ENCODE results near the gene SERPINA3.

The SERPINA3 gene

DNA sequence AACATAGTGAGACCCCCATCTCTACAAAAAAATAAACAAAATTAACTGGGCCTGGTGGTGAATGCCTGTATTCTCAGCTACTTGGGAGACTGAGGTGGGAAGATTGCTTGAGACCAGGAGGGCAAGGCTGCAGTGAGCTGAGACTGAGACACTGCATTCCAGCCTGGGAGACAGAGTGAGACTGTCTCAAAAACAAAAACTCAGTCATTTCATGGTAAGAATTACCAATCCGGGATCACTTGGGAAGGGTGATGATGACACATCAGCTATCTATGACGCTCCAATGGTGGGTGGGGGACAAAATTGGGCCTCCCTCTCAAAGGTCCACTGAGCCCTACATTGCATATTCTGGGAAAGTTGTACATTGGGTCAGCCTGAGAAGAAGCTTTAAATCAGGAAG lies 47.7 kb downstream of the SERPINA3 start:
- H3K36me3 ChIP-seq (ENCODE audit: control insufficient read depth, low read length), result no peaks in the 10 kb centered on the region
- H3K9me3 ChIP-seq (ENCODE audit: control insufficient read depth, insufficient read depth, low read length), result no peaks in the 10 kb centered on the region
- no peaks in the 10 kb centered on the region for H4K20me1 ChIP-seq (ENCODE audit: control insufficient read depth, insufficient read depth, low read depth, low read length)
- TF ChIP-seq, protein P1, sequence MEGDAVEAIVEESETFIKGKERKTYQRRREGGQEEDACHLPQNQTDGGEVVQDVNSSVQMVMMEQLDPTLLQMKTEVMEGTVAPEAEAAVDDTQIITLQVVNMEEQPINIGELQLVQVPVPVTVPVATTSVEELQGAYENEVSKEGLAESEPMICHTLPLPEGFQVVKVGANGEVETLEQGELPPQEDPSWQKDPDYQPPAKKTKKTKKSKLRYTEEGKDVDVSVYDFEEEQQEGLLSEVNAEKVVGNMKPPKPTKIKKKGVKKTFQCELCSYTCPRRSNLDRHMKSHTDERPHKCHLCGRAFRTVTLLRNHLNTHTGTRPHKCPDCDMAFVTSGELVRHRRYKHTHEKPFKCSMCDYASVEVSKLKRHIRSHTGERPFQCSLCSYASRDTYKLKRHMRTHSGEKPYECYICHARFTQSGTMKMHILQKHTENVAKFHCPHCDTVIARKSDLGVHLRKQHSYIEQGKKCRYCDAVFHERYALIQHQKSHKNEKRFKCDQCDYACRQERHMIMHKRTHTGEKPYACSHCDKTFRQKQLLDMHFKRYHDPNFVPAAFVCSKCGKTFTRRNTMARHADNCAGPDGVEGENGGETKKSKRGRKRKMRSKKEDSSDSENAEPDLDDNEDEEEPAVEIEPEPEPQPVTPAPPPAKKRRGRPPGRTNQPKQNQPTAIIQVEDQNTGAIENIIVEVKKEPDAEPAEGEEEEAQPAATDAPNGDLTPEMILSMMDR (IDR thresholded peaks at IDR 0.05; ENCODE audit: low read depth, low read length, poor library complexity, severe bottlenecking), result no peak
- no peak for TF ChIP-seq EZH2phosphoT487 (IDR thresholded peaks at IDR 0.05; ENCODE audit: borderline replicate concordance, low read length)
- peaks cover 16% of the 10 kb centered on the region for H3K27me3 ChIP-seq (ENCODE audit: control insufficient read depth, low read length)
- no peaks in the 10 kb centered on the region for H3F3A ChIP-seq (ENCODE audit: control insufficient read depth, insufficient read depth)
- no peaks in the 10 kb centered on the region for H3K4me1 ChIP-seq (ENCODE audit: control insufficient read depth, low read length)
- H3K4me2 ChIP-seq (ENCODE audit: low read length), result no peak overlapping the region
- no peak overlapping the region for H3K4me3 ChIP-seq (ENCODE audit: low read length)
- no peaks in the 10 kb centered on the region for H3K79me2 ChIP-seq (ENCODE audit: control insufficient read depth, low read length)
- no peaks in the 10 kb centered on the region for H3K9me2 ChIP-seq (replicated peaks; ENCODE audit: control insufficient read depth, low read length)
- H3K27ac ChIP-seq (ENCODE audit: low read depth, low read length), result no peak overlapping the region

DNA sequence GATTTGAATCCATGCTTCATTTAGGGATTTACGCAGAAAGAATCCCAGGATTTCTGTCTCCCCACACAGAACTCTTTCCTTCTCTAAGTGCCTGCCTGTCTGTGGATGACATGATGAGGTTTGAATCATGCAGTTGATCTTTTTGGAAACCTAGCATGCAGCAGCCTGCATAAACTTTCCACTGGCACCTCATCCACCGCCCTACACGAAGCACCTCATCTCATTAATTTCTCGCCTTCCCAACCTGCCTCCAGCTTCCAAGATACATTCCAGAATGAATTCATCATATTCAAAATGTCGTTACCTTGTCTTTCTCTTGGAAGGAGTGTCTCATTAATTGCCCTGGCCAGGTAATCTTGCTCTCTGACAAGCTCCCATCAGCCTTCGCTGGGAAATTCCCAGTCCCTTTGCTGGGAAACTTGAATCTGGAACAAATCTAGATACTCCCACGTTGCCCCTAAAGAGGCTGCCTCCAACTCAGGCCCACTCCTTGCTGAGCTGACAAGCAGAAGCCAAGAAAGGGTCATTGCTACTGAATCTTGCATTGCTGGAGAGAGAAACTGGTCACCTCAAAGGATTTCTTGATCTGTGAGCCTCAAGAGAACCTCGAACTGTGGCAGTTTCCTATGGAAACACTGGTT lies 48.2 kb downstream of the SERPINA3 start:
- Histone ChIP-seq H3K4me2 (ENCODE audit: low read length) (no peak overlapping the region), H3K4me3 (ENCODE audit: low read length) (no peak overlapping the region), H3K9me3 (ENCODE audit: control insufficient read depth, insufficient read depth, low read length) (no peaks in the 10 kb centered on the region), H3F3A (ENCODE audit: control insufficient read depth, insufficient read depth) (no peaks in the 10 kb centered on the region), H3K79me2 (ENCODE audit: control insufficient read depth, low read length) (no peaks in the 10 kb centered on the region), H3K9me2 (replicated peaks; ENCODE audit: control insufficient read depth, low read length) (no peaks in the 10 kb centered on the region), H4K20me1 (ENCODE audit: control insufficient read depth, insufficient read depth, low read depth, low read length) (no peaks in the 10 kb centered on the region), H3K27ac (ENCODE audit: low read depth, low read length) (no peak overlapping the region), H3K36me3 (ENCODE audit: control insufficient read depth, low read length) (no peaks in the 10 kb centered on the region), H3K4me1 (ENCODE audit: control insufficient read depth, low read length) (no peaks in the 10 kb centered on the region), H3K27me3 (ENCODE audit: control insufficient read depth, low read length) (peaks cover 19% of the 10 kb centered on the region)
- TF ChIP-seq EZH2phosphoT487 (IDR thresholded peaks at IDR 0.05; ENCODE audit: borderline replicate concordance, low read length), result no peak
- TF ChIP-seq, protein P1 (IDR thresholded peaks at IDR 0.05; ENCODE audit: low read depth, low read length, poor library complexity, severe bottlenecking), result no peak

DNA sequence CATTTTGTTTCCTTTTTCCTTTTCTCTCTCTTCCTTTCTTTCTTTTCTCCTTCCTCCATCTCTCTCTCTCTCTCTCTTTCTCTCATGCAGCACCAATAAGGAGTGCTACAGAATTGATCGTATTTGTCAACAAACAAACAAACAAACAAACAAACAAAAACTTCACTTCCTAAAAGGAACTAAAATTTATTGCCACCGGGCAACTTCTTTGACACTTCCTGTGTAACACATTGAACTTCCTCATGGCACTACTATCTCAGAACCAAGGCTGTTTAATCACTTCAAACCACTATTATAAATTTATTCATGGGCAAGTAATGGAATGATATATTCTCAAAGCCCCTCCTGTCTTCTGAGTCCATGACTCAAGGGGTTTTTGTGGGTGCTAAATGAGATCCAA lies 51.3 kb downstream of the SERPINA3 start:
- peaks cover 23% of the 10 kb centered on the region for H3K27me3 ChIP-seq (ENCODE audit: control insufficient read depth, low read length)
- no peak overlapping the region for H3K4me3 ChIP-seq (ENCODE audit: low read length)
- H3K79me2 ChIP-seq (ENCODE audit: control insufficient read depth, low read length), result no peaks in the 10 kb centered on the region
- H3K36me3 ChIP-seq (ENCODE audit: control insufficient read depth, low read length), result no peaks in the 10 kb centered on the region
- no peaks in the 10 kb centered on the region for H3K9me3 ChIP-seq (ENCODE audit: control insufficient read depth, insufficient read depth, low read length)
- H3K27ac ChIP-seq (ENCODE audit: low read depth, low read length), result no peak overlapping the region
- no peaks in the 10 kb centered on the region for H3F3A ChIP-seq (ENCODE audit: control insufficient read depth, insufficient read depth)
- H3K4me1 ChIP-seq (ENCODE audit: control insufficient read depth, low read length), result no peaks in the 10 kb centered on the region
- no peaks in the 10 kb centered on the region for H3K9me2 ChIP-seq (replicated peaks; ENCODE audit: control insufficient read depth, low read length)
- no peaks in the 10 kb centered on the region for H4K20me1 ChIP-seq (ENCODE audit: control insufficient read depth, insufficient read depth, low read depth, low read length)
- TF ChIP-seq, protein P1 (IDR thresholded peaks at IDR 0.05; ENCODE audit: low read depth, low read length, poor library complexity, severe bottlenecking), result no peak
- no peak for TF ChIP-seq EZH2phosphoT487 (IDR thresholded peaks at IDR 0.05; ENCODE audit: borderline replicate concordance, low read length)
- no peak overlapping the region for H3K4me2 ChIP-seq (ENCODE audit: low read length)

Measured in DOHH2 (cell line).